Pancreas (tissue), 10 donors: ENCODE results near the gene EXOC4. TPM values are rescaled to one million over a fixed set of nuclear protein-coding genes. Genes with fewer than 3 reads are reported as not detected.

Source experiments
- ATAC-seq, 4 donors: fragments of 200-7000 bp; cut with Tn5 transposase; one replicate each; pipeline versions ENCODE4 v1.8.0 to v1.9.1; 2020; ENCODE audit warnings: mild to moderate bottlenecking in 4 of 4, moderate library complexity in 4 of 4
- DNase-seq, 6 donors: peaks; one replicate each; pipeline ENCODE4 v3.0.0-alpha.2; 2020
- FAIRE-seq: peaks from 2 replicates; lab custom pipeline; 2012; peaks lifted over from hg19 to GRCh38; lab: Jason Lieb, UNC
- H3K27ac ChIP-seq, 4 donors: fragments of 200-600 bp; sonication (generic); 1 replicate in 3 of 4; 2 replicates in 1 of 4; pipeline versions ENCODE4 v1.5.0 to v1.8.0; 2020
- H3K27me3 ChIP-seq, 4 donors: fragments of 200-600 bp; one replicate each; pipeline ENCODE4 v1.8.0; 2021
- H3K36me3 ChIP-seq, 3 donors: fragments of 200-600 bp; sonication (generic) in 1 of 3; one replicate each; pipeline versions ENCODE4 v1.5.0 to v1.8.0; 2020 to 2021
- H3K4me1 ChIP-seq, 3 donors: fragments of 200-600 bp; one replicate each; pipeline ENCODE4 v1.8.0; 2021
- H3K4me3 ChIP-seq, 4 donors: fragments of 200-600 bp; sonication (generic) in 2 of 4; one replicate each; pipeline versions ENCODE4 v1.5.0 to v1.8.0; 2020 to 2021
- H3K9me3 ChIP-seq, 4 donors: fragments of 200-600 bp; one replicate each; pipeline ENCODE4 v1.8.0; 2021
- WGBS, 2 donors: extraction: QIAGEN DNeasy Blood & Tissue Kit; methylation state at CpG; one replicate each; pipeline ENCODE4 v1.1.7; 2013; 5-methylcytosine and 5-hydroxymethylcytosine counted together
- intact Hi-C, 3 donors: fragments of 100-400 bp; cut with DNase I; formaldehyde crosslinking; loops; one replicate each; pipeline versions ENCODE4 v1.11.1 to v1.14.2; 2022
- polyA plus RNA-seq, 2 donors: library from polyadenylated mRNA; stranded (reverse); fragments of 200-250 nt; gene quantifications; one replicate each; pipeline ENCODE4 v1.2.3, GENCODE V29; 2013
- total RNA-seq, 6 donors: library from RNA; stranded (reverse); fragmentation: NEBNext Ultra II Directional in 4 of 6; extraction: Animal tissue kit (Norgen Biotek cat#: 25700) in 4 of 6; gene quantifications; one replicate each; pipeline versions ENCODE4 v1.2.1 to v1.2.4, GENCODE V29; 2021 to 2023
- TF ChIP-seq, protein P1 (sequence below), 4 donors: fragments of 200-600 bp; sonication (generic) in 3 of 4; IDR thresholded peaks; one replicate each; pipeline versions ENCODE4 v1.5.0 to v1.8.0; 2021; ENCODE audit warnings: antibody characterized with exemption in 4 of 4
- donor health status: healthy with polysubstance abuse.
- donor health status: DM: no; HTN: no; CAD: no; lungs with moderate emphysema.
- donor health status: DM: no; HTN: no; CAD: no.
- donor health status: control.
- donor health status: control.
- donor health status: Bipolar disorder and iron deficiency.
- donor health status: DM: yes; HTN: yes; CAD: no.
- donor health status: DM: no; HTN: no; CAD: no.
- donor health status: DM: no; HTN: no; CAD: no.
- donor health status: DM: yes; HTN: yes; CAD: no.

The EXOC4 gene
- total and polyA plus RNA-seq, 8 donors, result 13.4 to 81.2 (median 53.8) TPM

DNA sequence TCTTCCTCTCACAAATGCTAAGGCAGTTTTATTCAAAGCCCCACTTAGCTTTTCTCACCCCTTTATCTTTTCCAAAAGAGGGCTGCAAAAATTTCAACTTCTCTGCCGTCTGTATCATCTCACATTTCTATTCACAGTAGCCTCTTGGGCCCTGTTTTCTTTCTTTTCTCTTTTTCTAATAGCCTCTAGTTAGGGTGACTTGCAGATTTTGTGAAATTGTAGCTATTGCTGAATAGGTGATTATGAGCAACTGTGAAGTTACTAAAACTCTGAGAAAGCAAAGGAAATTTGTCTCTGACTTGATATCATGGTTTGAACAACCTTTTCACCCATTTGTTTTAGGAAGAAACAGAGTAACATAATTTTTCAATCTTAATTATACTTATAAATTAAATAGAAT is 29.2 kb downstream of the EXOC4 start:
- intact Hi-C loops, result no loop called here
- FAIRE-seq (no peak), ATAC-seq (no peak), DNase-seq (no peak)
- Histone ChIP-seq H3K36me3 (peaks cover 0 to 6% (median 0%) of the 10 kb centered on the region in 3 donors), H3K27ac (no peak overlapping the region), H3K4me3 (no peak overlapping the region), H3K27me3 (no peaks in the 10 kb centered on the region), H3K4me1 (peaks cover 0 to 5% (median 0%) of the 10 kb centered on the region in 3 donors), H3K9me3 (no peaks in the 10 kb centered on the region)
- TF ChIP-seq, protein P1, sequence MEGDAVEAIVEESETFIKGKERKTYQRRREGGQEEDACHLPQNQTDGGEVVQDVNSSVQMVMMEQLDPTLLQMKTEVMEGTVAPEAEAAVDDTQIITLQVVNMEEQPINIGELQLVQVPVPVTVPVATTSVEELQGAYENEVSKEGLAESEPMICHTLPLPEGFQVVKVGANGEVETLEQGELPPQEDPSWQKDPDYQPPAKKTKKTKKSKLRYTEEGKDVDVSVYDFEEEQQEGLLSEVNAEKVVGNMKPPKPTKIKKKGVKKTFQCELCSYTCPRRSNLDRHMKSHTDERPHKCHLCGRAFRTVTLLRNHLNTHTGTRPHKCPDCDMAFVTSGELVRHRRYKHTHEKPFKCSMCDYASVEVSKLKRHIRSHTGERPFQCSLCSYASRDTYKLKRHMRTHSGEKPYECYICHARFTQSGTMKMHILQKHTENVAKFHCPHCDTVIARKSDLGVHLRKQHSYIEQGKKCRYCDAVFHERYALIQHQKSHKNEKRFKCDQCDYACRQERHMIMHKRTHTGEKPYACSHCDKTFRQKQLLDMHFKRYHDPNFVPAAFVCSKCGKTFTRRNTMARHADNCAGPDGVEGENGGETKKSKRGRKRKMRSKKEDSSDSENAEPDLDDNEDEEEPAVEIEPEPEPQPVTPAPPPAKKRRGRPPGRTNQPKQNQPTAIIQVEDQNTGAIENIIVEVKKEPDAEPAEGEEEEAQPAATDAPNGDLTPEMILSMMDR (IDR thresholded peaks at IDR 0.05), result no peak
- 88 to 93% methylated on average over 1 of the region's 1 CpG for WGBS, 2 donors

DNA sequence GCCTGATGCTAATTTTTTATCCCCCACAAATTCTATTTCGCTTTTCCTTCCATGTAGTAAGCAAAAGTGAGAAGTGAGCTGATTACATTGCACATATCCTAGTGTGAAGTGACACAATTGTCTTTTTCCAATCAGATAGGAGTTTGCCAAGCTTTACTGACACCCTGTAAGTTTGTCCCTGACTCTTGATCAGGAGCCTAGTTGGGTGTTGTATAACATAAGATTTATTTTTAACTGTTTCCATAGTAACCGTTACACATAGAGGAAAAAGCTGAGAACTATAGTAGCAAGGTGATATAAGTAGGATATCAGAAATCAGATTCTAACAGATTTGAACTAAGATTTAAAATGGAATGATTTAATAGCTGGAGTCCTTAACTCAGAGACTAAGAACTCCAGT is 31.2 kb downstream of the EXOC4 start:
- FAIRE-seq, result no peak
- TF ChIP-seq, protein P1 (IDR thresholded peaks at IDR 0.05), result no peak

DNA sequence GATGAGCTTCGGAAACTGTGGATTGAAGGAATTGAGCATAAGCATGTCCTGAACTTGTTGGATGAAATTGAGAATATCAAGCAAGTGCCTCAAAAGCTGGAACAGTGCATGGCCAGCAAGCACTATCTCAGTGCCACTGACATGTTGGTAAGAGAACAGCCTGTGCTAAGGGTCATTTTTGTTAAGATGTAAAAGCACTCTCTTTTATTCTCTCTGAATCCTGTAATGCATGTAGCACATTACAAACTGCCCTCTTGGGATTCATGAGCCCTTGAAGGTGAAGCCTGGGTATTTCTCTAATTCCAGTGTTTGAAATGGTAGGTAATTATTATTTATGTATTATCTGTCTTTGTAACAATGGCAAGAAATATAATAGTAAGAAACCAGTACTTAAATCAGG is 36.1 kb downstream of the EXOC4 start:
- TF ChIP-seq, protein P1 (IDR thresholded peaks at IDR 0.05), result no peak
- no peaks in the 10 kb centered on the region for H3K27me3 ChIP-seq
- intact Hi-C loops, result no loop called here
- WGBS, 2 donors, result 96 to 97% methylated on average over 1 of the region's 1 CpG
- peaks cover 0 to 4% (median 0%) of the 10 kb centered on the region in 3 donors for H3K4me1 ChIP-seq
- H3K9me3 ChIP-seq, result no peaks in the 10 kb centered on the region
- no peak overlapping the region for H3K27ac ChIP-seq
- no peak for FAIRE-seq
- peaks cover 0 to 8% (median 0%) of the 10 kb centered on the region in 3 donors for H3K36me3 ChIP-seq
- DNase-seq, result no peak
- no peak overlapping the region for H3K4me3 ChIP-seq
- ATAC-seq, result no peak

More for the DNA sequence above, 31.2 kb downstream of the EXOC4 start:
- 44 to 46% methylated on average over 2 of the region's 2 CpGs for whole genome bisulfite sequencing, 2 donors
- H3K27me3 ChIP-seq, result no peaks in the 10 kb centered on the region
- ATAC-seq (peak in 3 of 4 donors; percentile 50 to 62 (median 56)), DNase-seq (no peak)
- H3K36me3 ChIP-seq, result peaks cover 0 to 10% (median 0%) of the 10 kb centered on the region in 3 donors
- H3K4me3 ChIP-seq, result no peak overlapping the region
- H3K9me3 ChIP-seq, result no peaks in the 10 kb centered on the region
- H3K4me1 ChIP-seq, result peaks cover 0 to 5% (median 0%) of the 10 kb centered on the region in 3 donors
- intact Hi-C loops, result no loop called here
- no peak overlapping the region for H3K27ac ChIP-seq

DNA sequence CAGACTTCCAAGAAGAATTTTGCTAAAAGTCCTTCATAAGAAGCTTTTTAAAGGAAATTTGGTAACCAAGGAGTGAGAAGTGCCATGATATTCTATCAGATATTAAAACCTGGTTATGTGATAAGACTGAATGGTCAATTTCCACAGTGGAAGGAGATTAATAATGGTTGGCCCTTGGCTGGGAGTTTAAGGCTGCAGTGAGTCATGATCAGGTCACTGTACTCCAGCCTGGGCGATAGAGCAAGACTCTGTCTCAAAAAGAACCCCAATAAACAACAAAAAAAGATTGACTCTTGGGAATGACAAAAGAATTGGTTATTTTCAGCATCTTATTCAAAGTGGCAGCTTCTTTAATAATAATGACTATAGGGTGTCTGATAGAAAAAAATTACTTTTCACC is 37.2 kb downstream of the EXOC4 start:
- WGBS, 2 donors, result 80 to 90% methylated on average over 1 of the region's 1 CpG

More for the DNA sequence above, 37.2 kb downstream of the EXOC4 start:
- Histone ChIP-seq H3K36me3 (peaks cover 0 to 8% (median 0%) of the 10 kb centered on the region in 3 donors), H3K9me3 (no peaks in the 10 kb centered on the region), H3K4me1 (peaks cover 0 to 2% (median 0%) of the 10 kb centered on the region in 3 donors), H3K27me3 (no peaks in the 10 kb centered on the region), H3K4me3 (no peak overlapping the region), H3K27ac (no peak overlapping the region)
- no peak for FAIRE-seq
- no peak for DNase-seq
- intact Hi-C loops, result no loop called here
- peak in 2 of 4 donors; percentile 32 to 42 for ATAC-seq
- TF ChIP-seq, protein P1 (IDR thresholded peaks at IDR 0.05), result no peak
